Panc1 (cell line): Measurements from ENCODE around the gene MBOAT1. TPM values are rescaled to one million over a fixed set of nuclear protein-coding genes. Genes with fewer than 3 reads are reported as not detected.

ENCODE experiments used
- ATAC-seq: fragments of 200-7000 bp; cut with Tn5 transposase; 2 replicates; pipeline ENCODE4 v1.9.1; 2020; ENCODE audit warnings: mild to moderate bottlenecking, moderate library complexity
- BruUV-seq: library from RNA; stranded (reverse); fragments of 400-500 nt; replicated peaks from 2 replicates; lab custom pipeline; 2021; lab: Mats Ljungman, UMichigan
- CTCF ChIA-PET: fragments of 300-600 bp; sonication (Branson Sonifier 250); formaldehyde crosslinking; loops from one replicate; lab custom pipeline; 2022; ENCODE audit warnings: antibody characterized with exemption; lab: Charles Lee
- POLR2A ChIA-PET: fragments of 300-600 bp; sonication (Branson Sonifier 250); formaldehyde crosslinking; loops from one replicate; lab custom pipeline; 2022; ENCODE audit warnings: antibody characterized with exemption; lab: Charles Lee
- DNase-seq: peaks from one replicate; pipeline ENCODE4 v3.0.0-alpha.2; 2010; ENCODE audit warnings: low read depth, low spot score
- H3K27ac ChIP-seq: 2 replicates; pipeline ENCODE4 v1.5.1; 2011; ENCODE audit warnings: mild to moderate bottlenecking, low read length, inconsistent platforms
- H3K27me3 ChIP-seq: fragments of 200-500 bp; sonication (Bioruptor generic); 2 replicates; pipeline ENCODE4 v1.6.0; 2014; ENCODE audit warnings: low read length, inconsistent platforms; ENCODE audit not compliant: control insufficient read depth, insufficient read depth
- H3K36me3 ChIP-seq: fragments of 200-500 bp; sonication (Bioruptor generic); 2 replicates; pipeline ENCODE4 v1.5.1; 2014; ENCODE audit warnings: inconsistent platforms, mild to moderate bottlenecking, low read length, moderate library complexity; ENCODE audit not compliant: control insufficient read depth, insufficient read depth
- H3K4me1 ChIP-seq: 2 replicates; pipeline ENCODE4 v1.5.1; 2011; ENCODE audit warnings: inconsistent platforms, mild to moderate bottlenecking, low read length, moderate library complexity; ENCODE audit not compliant: control insufficient read depth, insufficient read depth
- H3K4me3 ChIP-seq, 2 experiments: 2 replicates each; pipeline ENCODE4 v1.5.1; 2011 to 2012; ENCODE audit warnings: low read depth in 2 of 2, low read length in 2 of 2, mild to moderate bottlenecking in 2 of 2, inconsistent platforms in 1 of 2, moderate library complexity in 1 of 2
- H3K9me3 ChIP-seq: fragments of 200-500 bp; sonication (Bioruptor generic); 2 replicates; pipeline ENCODE4 v1.5.1; 2014; ENCODE audit warnings: low read depth, mild to moderate bottlenecking, inconsistent platforms, low read length, moderate library complexity; ENCODE audit not compliant: control insufficient read depth, insufficient read depth
- CTCF ChIP-seq: fragments of 450-650 bp; IDR thresholded peaks from 2 replicates; pipeline ENCODE4 v1.5.1; 2017; ENCODE audit warnings: mild to moderate bottlenecking
- POLR2AphosphoS5 ChIP-seq: IDR thresholded peaks from 2 replicates; pipeline ENCODE4 v1.6.1; 2012; ENCODE audit warnings: mild to moderate bottlenecking, low read depth, low read length, moderate library complexity
- REST ChIP-seq, 2 experiments: IDR thresholded peaks; 2 replicates each; pipeline ENCODE4 v1.6.1; 2011 to 2012; ENCODE audit warnings: low read depth in 2 of 2, control low read depth in 1 of 2, low read length in 1 of 2, mild to moderate bottlenecking in 1 of 2, moderate library complexity in 1 of 2; ENCODE audit not compliant: insufficient read depth in 1 of 2
- TCF7L2 ChIP-seq: IDR thresholded peaks from 2 replicates; pipeline ENCODE4 v1.6.1; 2011; ENCODE audit warnings: mild to moderate bottlenecking, low read depth, low read length, inconsistent platforms
- in situ Hi-C: cut with HindIII; loops from 2 replicates; pipeline ENCODE4 v1.10.0; 2016; ENCODE audit warnings: low sequenced_read_pairs, low pct_unique_long_range_greater_than_20kb
- intact Hi-C: fragments of 100-400 bp; cut with micrococcal nuclease; formaldehyde crosslinking; loops from one replicate; pipeline ENCODE4 v1.10.0; 2022; ENCODE audit not compliant: unreplicated experiment
- total RNA-seq: library from RNA; stranded (reverse); gene quantifications from one replicate; pipeline ENCODE4 v1.2.1, GENCODE V29; 2021; ENCODE audit not compliant: unreplicated experiment

The MBOAT1 gene
- total RNA-seq, 1 experiment from 2014 or later: 15.1 TPM

DNA sequence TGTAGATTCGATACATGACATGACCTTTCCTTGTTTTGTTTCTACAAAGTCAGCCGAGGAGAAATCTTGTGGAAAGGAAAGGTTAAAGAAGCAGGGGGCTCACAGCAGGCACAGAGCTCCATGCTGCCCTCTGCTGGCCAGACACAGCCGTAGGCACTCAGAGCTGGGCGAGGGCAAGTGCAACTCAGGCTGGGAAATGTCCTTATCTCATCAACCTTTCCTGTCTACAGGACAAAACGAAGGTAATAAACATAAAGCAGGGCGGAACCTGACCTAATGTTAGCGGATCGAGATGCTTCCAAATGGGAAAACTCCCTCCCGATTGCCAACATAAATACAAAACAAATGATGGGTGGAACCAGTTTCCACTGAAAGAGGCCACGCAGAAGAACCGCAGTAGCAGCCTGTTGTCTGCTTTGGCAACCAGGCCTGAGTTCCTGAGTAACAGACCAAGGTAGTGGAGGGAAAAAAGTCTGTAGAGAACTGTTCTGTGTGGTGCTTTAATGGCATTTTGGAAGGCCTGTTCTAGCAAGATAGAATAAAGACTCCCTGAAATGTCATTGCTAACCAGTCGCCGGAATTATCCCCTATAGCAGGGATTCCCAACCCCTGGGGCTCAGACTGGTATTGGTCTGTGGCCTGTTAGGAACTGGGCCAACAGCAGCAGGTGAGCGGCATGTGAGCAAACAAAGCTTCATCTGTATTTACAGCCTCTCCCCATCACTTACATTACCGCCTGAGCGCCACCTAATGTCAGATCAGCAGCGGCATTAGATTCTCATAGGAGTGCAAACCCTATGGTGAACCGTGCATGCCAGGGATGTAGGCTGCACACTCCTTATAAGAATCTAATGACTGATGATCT is 85.2 kb downstream of the MBOAT1 start:
- ChIA-PET POLR2A (no interaction called here), CTCF (interaction anchor here (0.5 to 1.8 kb wide), 6 partner anchors 13 to 1532 kb away, joined by 3 to 12 read pairs (median 4); no protein-coding TSS in a partner anchor)
- Histone ChIP-seq H3K27me3 (no peaks in the 10 kb centered on the region), H3K27ac (no peak overlapping the region), H3K36me3 (no peaks in the 10 kb centered on the region), H3K9me3 (no peaks in the 10 kb centered on the region), H3K4me3 (no peak overlapping the region), H3K4me1 (no peaks in the 10 kb centered on the region)
- in situ Hi-C loops (no loop called here), intact Hi-C loops (loop anchor here (1.0 kb wide), 1 partner anchor 35 kb away; no protein-coding TSS in a partner anchor)
- no TSS peak for BruUV-seq
- TF ChIP-seq TCF7L2 (no peak), CTCF (peak; percentile 98)
- ATAC-seq (peak; percentile 95), DNase-seq (peak; percentile 42)

DNA sequence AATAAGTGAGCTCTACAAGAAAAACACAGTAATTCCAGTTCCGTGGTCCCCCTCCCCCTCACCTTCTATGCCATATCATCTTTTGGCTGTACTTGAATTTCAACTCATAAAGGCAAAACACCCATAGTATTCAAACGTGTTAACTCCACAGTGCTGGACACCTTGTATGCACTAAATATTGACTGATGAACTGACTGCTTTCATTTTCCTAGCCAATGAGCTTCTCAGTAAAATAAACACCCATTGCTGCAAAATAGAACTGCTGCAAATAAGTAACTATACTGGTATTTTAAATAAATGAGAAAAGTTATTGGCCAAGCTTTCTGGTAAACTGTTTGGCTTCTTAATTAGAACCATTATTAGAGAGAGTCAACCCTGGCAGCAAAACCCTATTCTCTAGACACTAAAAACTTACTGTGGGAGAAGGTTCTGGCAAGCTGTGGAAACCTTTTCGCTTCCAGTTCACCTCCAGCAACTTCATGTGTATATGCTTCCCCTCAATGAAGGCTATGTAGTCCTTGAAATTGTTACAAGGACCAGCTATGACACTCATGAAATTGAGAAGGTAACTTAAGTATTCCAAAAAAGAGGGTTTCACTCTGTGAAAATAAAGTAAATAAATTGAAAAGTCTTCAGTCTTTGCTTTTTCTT is 86.0 kb downstream of the MBOAT1 start:
- DNase-seq: no peak
- CTCF ChIA-PET: interaction anchor here (0.9 to 1.8 kb wide), 4 partner anchors 14 to 40 kb away, joined by 3 to 8 read pairs (median 4); no protein-coding TSS in a partner anchor
- Histone ChIP-seq H3K27me3 (no peaks in the 10 kb centered on the region), H3K36me3 (no peaks in the 10 kb centered on the region), H3K4me1 (no peaks in the 10 kb centered on the region), H3K4me3 (no peak overlapping the region), H3K27ac (no peak overlapping the region), H3K9me3 (no peaks in the 10 kb centered on the region)
- in situ Hi-C loops: no loop called here
- TF ChIP-seq POLR2AphosphoS5 (no peak), TCF7L2 (no peak), CTCF (0 out of 2 replicates have a peak, but pooled peaks have one; percentile 18), REST (IDR thresholded peaks at IDR 0.05; ENCODE audit: insufficient read depth in 1 of 2, low read depth in 2 of 2, low read length in 1 of 2) (no peak)
- BruUV-seq: no TSS peak
- no peak for ATAC-seq
- POLR2A ChIA-PET: no interaction called here
- intact Hi-C loops: loop anchor here (1.0 kb wide), 1 partner anchor 34 kb away; no protein-coding TSS in a partner anchor
